Smooth muscle cell (in vitro differentiated cells): ENCODE results near the gene CALHM4. TPM values are rescaled to one million over a fixed set of nuclear protein-coding genes. Genes with fewer than 3 reads are reported as not detected.

Experiments
- DNase-seq: peaks from one replicate; lab custom pipeline; 2025; ENCODE audit not compliant: unreplicated experiment; lab: John Stamatoyannopoulos, UW
- H2AFZ ChIP-seq: fragments of 200-600 bp; sonication (generic); 2 replicates; pipeline ENCODE4 v1.6.0; 2016; ENCODE audit warnings: antibody characterized with exemption, low read depth, mild to moderate bottlenecking
- H3F3A ChIP-seq: fragments of 200-600 bp; sonication (generic); 2 replicates; pipeline ENCODE4 v1.6.0; 2017; ENCODE audit warnings: antibody characterized with exemption, low read depth
- H3K27ac ChIP-seq: fragments of 200-600 bp; sonication (generic); 2 replicates; pipeline ENCODE4 v1.5.1; 2016; ENCODE audit warnings: low read depth, mild to moderate bottlenecking
- H3K27me3 ChIP-seq: fragments of 200-600 bp; sonication (generic); 2 replicates; pipeline ENCODE4 v1.6.1; 2016; ENCODE audit warnings: low read depth, mild to moderate bottlenecking
- H3K36me3 ChIP-seq: fragments of 200-600 bp; sonication (generic); 2 replicates; pipeline ENCODE4 v1.5.1; 2016; ENCODE audit warnings: low read depth
- H3K4me1 ChIP-seq: fragments of 200-600 bp; sonication (generic); 2 replicates; pipeline ENCODE4 v1.5.1; 2016; ENCODE audit warnings: low read depth
- H3K4me2 ChIP-seq: fragments of 200-600 bp; sonication (generic); 2 replicates; pipeline ENCODE4 v1.6.0; 2016; ENCODE audit warnings: mild to moderate bottlenecking
- H3K4me3 ChIP-seq: fragments of 200-600 bp; sonication (generic); 2 replicates; pipeline ENCODE4 v1.5.1; 2016; ENCODE audit warnings: mild to moderate bottlenecking
- H3K79me2 ChIP-seq: fragments of 200-600 bp; sonication (generic); 2 replicates; pipeline ENCODE4 v1.6.0; 2016; ENCODE audit warnings: low read depth, mild to moderate bottlenecking
- H3K9ac ChIP-seq: fragments of 200-600 bp; sonication (generic); 2 replicates; pipeline ENCODE4 v1.6.0; 2016; ENCODE audit warnings: low read depth
- H3K9me3 ChIP-seq: fragments of 200-600 bp; sonication (generic); replicated peaks from 2 replicates; pipeline ENCODE4 v1.5.1; 2016; ENCODE audit warnings: low read depth
- H4K20me1 ChIP-seq: fragments of 200-600 bp; sonication (generic); 2 replicates; pipeline ENCODE4 v1.6.0; 2016; ENCODE audit warnings: low read depth
- CTCF ChIP-seq: fragments of 200-600 bp; sonication (generic); IDR thresholded peaks from 2 replicates; pipeline ENCODE4 v1.5.1; 2017; ENCODE audit warnings: borderline replicate concordance, mild to moderate bottlenecking, antibody characterized with exemption; ENCODE audit not compliant: insufficient read depth, poor library complexity, severe bottlenecking
- WGBS: methylation state at CpG from one replicate; pipeline ENCODE4 v1.1.7; 2016; ENCODE audit warnings: low lambda C conversion rate; 5-methylcytosine and 5-hydroxymethylcytosine counted together
- polyA plus RNA-seq: library from polyadenylated mRNA; unstranded; fragments of >200 nt; fragmentation: Nextera tagmentation; extraction: Ambion mirVana; gene quantifications from 2 replicates; pipeline ENCODE4 v1.2.1, GENCODE V29; 2016
- total RNA-seq: library from RNA; depleted of rRNA; stranded (reverse); fragments of >200 nt; gene quantifications from 2 replicates; pipeline ENCODE4 v1.2.3, GENCODE V29; 2014

The CALHM4 gene
- total and polyA plus RNA-seq, 2 experiments from 2014 or later = not detected

GRCh38 chr6:116570856-116571682 lies 17.5 kb downstream of the CALHM4 start, which contains the start of gene RWDD1:
Gene RWDD1, plus strand, starts transcription at chr6:116571504. Its CDS starts 79 bp downstream, at chr6:116571583.
- H3K9ac ChIP-seq = peak within 1 kb of the TSS; percentile 93
- peak within 1 kb of the TSS; percentile 85 for H3K27ac ChIP-seq
- H3K4me3 ChIP-seq = peak within 1 kb of the TSS; percentile 77
- peaks cover 22% of the 10 kb centered on the region for H3K4me1 ChIP-seq
- peaks cover 5% of the 10 kb centered on the region for H3F3A ChIP-seq
- peaks cover 29% of the 10 kb centered on the region for H4K20me1 ChIP-seq
- peak; percentile 86 for DNase-seq
- no peaks in the 10 kb centered on the region for H3K27me3 ChIP-seq
- H3K36me3 ChIP-seq = no peaks in the 10 kb centered on the region
- peak within 1 kb of the TSS; percentile 89 for H3K4me2 ChIP-seq
- no peak for TF ChIP-seq CTCF
- peak within 1 kb of the TSS; percentile 85 for H2AFZ ChIP-seq
- no peaks in the 10 kb centered on the region for H3K9me3 ChIP-seq
- peaks cover 54% of the 10 kb centered on the region for H3K79me2 ChIP-seq
- under 1% methylated on average over 62 of the region's 62 CpGs for WGBS

- H3K36me3 ChIP-seq = no peaks in the 10 kb centered on the region
- peak overlapping the region; percentile 77 for H2AFZ ChIP-seq
- H3K4me2 ChIP-seq = peak overlapping the region; percentile 89
- H3K4me1 ChIP-seq = peaks cover 22% of the 10 kb centered on the region
- peak overlapping the region; percentile 77 for H3K4me3 ChIP-seq
- no peak for DNase-seq
- peak overlapping the region; percentile 93 for H3K9ac ChIP-seq
- H3F3A ChIP-seq = peaks cover 5% of the 10 kb centered on the region
- peaks cover 60% of the 10 kb centered on the region for H3K79me2 ChIP-seq
- H3K27me3 ChIP-seq = no peaks in the 10 kb centered on the region
- peaks cover 29% of the 10 kb centered on the region for H4K20me1 ChIP-seq
- 0% methylated on average over 11 of the region's 12 CpGs for WGBS
- no peak for TF ChIP-seq CTCF
- peak overlapping the region; percentile 85 for H3K27ac ChIP-seq
- H3K9me3 ChIP-seq = no peaks in the 10 kb centered on the region
These were observed 18.1 kb downstream of the CALHM4 start for GRCh38 chr6:116571683-116572000.

- no peaks in the 10 kb centered on the region for H3K9me3 ChIP-seq
- peaks cover 65% of the 10 kb centered on the region for H3K79me2 ChIP-seq
- peak overlapping the region; percentile 89 for H3K4me2 ChIP-seq
- no peak for TF ChIP-seq CTCF
- H3K9ac ChIP-seq = peak overlapping the region; percentile 93
- no peaks in the 10 kb centered on the region for H3K27me3 ChIP-seq
- WGBS = 6% methylated on average over 7 of the region's 7 CpGs
- H3K4me1 ChIP-seq = peaks cover 22% of the 10 kb centered on the region
- peak overlapping the region; percentile 77 for H3K4me3 ChIP-seq
- peak overlapping the region; percentile 77 for H2AFZ ChIP-seq
- peaks cover 5% of the 10 kb centered on the region for H3F3A ChIP-seq
- H4K20me1 ChIP-seq = peaks cover 29% of the 10 kb centered on the region
- H3K36me3 ChIP-seq = no peaks in the 10 kb centered on the region
- DNase-seq = no peak
- H3K27ac ChIP-seq = peak overlapping the region; percentile 85
These were observed 18.6 kb downstream of the CALHM4 start for GRCh38 chr6:116572162-116572561.
